Measurements from ENCODE around the gene LAMC1. TPM values are rescaled to one million over a fixed set of nuclear protein-coding genes. Genes with fewer than 3 reads are reported as not detected.

LAMC1 gene
- total and polyA plus RNA-seq, 2 of the 4 experiments (the other 2 are of a cell fraction): 249 to 394 TPM

GRCh38 chr1:182984138-182984537 lies 39.1 kb upstream of the LAMC1 start:
- no peak overlapping the region for H2AK5ac ChIP-seq (ENCODE audit: low read depth, low read length)
- no peaks in the 10 kb centered on the region for H3K9me1 ChIP-seq (ENCODE audit: insufficient read depth, low read length)
- DNase-seq: no peak
- H2BK5ac ChIP-seq (ENCODE audit: low read depth, low read length, poor library complexity, severe bottlenecking): no peak overlapping the region
- H3K4me3 ChIP-seq (ENCODE audit: insufficient read depth, low read depth, low read length): no peak overlapping the region
- no peaks in the 10 kb centered on the region for H3K79me1 ChIP-seq (ENCODE audit: low read depth in 1 of 2, low read length in 2 of 2)
- no peak overlapping the region for H3K4me2 ChIP-seq (ENCODE audit: low read depth, low read length)
- dilution Hi-C loops (cut with HindIII; ENCODE audit: low sequenced_read_pairs, unreplicated experiment) (no loop called here), in situ Hi-C loops (cut with MboI; ENCODE audit: low sequenced_read_pairs) (no loop called here), intact Hi-C loops (cut with micrococcal nuclease) (no loop called here)
- ChIA-PET POLR2A (ENCODE audit: unreplicated experiment) (no interaction called here), CTCF (no interaction called here)
- H3K9me3 ChIP-seq (ENCODE audit: control insufficient read depth, insufficient read depth, low read length): no peaks in the 10 kb centered on the region
- no peaks in the 10 kb centered on the region for H3K27me3 ChIP-seq (ENCODE audit: control insufficient read depth, insufficient read depth, low read length)
- no peak overlapping the region for H2BK120ac ChIP-seq (ENCODE audit: low read depth, low read length)
- H3K18ac ChIP-seq (ENCODE audit: low read depth, low read length): no peak overlapping the region
- no peak overlapping the region for H4K5ac ChIP-seq (ENCODE audit: low read depth, low read length)
- no peaks in the 10 kb centered on the region for H3K36me3 ChIP-seq (ENCODE audit: control insufficient read depth, insufficient read depth, low read length)
- H2AFZ ChIP-seq (replicated peaks; ENCODE audit: low read length, poor library complexity): no peak overlapping the region
- no peak for ATAC-seq (ENCODE audit: low read depth)
- no peak overlapping the region for H3K27ac ChIP-seq (ENCODE audit: insufficient read depth, low read length)
- H3K4ac ChIP-seq (ENCODE audit: low read depth, low read length): no peak overlapping the region
- no peaks in the 10 kb centered on the region for H3K4me1 ChIP-seq (ENCODE audit: control insufficient read depth, insufficient read depth, low read length)
- no peaks in the 10 kb centered on the region for H4K20me1 ChIP-seq (ENCODE audit: insufficient read depth, low read length)
- WGBS, 2 experiments (ENCODE audit: extremely low coverage in 2 of 2, insufficient read length in 1 of 2): no CpG with 5 or more reads among the region's 7 CpGs
- no peak overlapping the region for H3K56ac ChIP-seq (ENCODE audit: extremely low read depth, insufficient read depth, low read length)
- H2BK15ac ChIP-seq (ENCODE audit: low read depth, low read length): peak overlapping the region; percentile 9; the same call in 1 of the 3 replicates
- TF ChIP-seq MAFK (IDR thresholded peaks at IDR 0.05; ENCODE audit: low read depth, low read length) (no peak), SMC3 (IDR thresholded peaks at IDR 0.05; ENCODE audit: low read depth, low read length) (no peak), CEBPB (IDR thresholded peaks at IDR 0.05; ENCODE audit: low read depth, low read length) (peak; percentile 64), CTCF (conservative IDR thresholded peaks at IDR 0.05; ENCODE audit: low read depth, low read length) (no peak)
- H4K8ac ChIP-seq (ENCODE audit: low read depth in 2 of 2, low read length in 2 of 2): no peak overlapping the region
- BruUV-seq (replicated peaks): no TSS peak
- no peak overlapping the region for H3K14ac ChIP-seq (replicated peaks; ENCODE audit: low read depth, low read length)
- no peak overlapping the region for H3K9ac ChIP-seq (ENCODE audit: low read depth, low read length)
- no peak overlapping the region for H2BK20ac ChIP-seq (ENCODE audit: low read depth, low read length)
- H3K23ac ChIP-seq (ENCODE audit: low read depth, low read length): no peak overlapping the region
- H2AK9ac ChIP-seq (replicated peaks; ENCODE audit: low read depth, low read length, poor library complexity): no peak overlapping the region
- no peak overlapping the region for H4K91ac ChIP-seq (ENCODE audit: insufficient read depth, low read depth, low read length)

Data from IMR-90 (cell line).